HEK293 (cell line): ENCODE measurements around the gene PLCH2.

Source experiments
- CTCF ChIA-PET: fragments of 350-600 bp; formaldehyde crosslinking; extraction: SDS; loops from one replicate; lab custom pipeline; 2021; ENCODE audit warnings: antibody characterized with exemption; lab: Yijun Ruan, JAX
- POLR2A ChIA-PET: fragments of 300-600 bp; formaldehyde crosslinking; extraction: SDS; loops from one replicate; lab custom pipeline; 2020; ENCODE audit warnings: antibody characterized with exemption, inconsistent platforms; lab: Yijun Ruan, JAX
- H3K27ac ChIP-seq: fragments of 200-500 bp; sonication (Bioruptor generic); 2 replicates; pipeline ENCODE4 v1.5.1; 2014; ENCODE audit warnings: low read depth, low read length, control low read depth, inconsistent platforms; ENCODE audit errors: extremely low read depth
- H3K36me3 ChIP-seq, 2 experiments: fragments of 200-500 bp in 1 of 2; sonication (Bioruptor generic) in 1 of 2; 1 replicate in 1 of 2; 2 replicates in 1 of 2; pipeline ENCODE4 v1.5.1; 2014 to 2017; ENCODE audit warnings: inconsistent platforms in 2 of 2, low read length in 2 of 2; ENCODE audit not compliant: control insufficient read depth in 2 of 2, insufficient read depth in 1 of 2
- H3K4me1 ChIP-seq: fragments of 200-500 bp; sonication (Bioruptor generic); 2 replicates; pipeline ENCODE4 v1.5.1; 2014; ENCODE audit warnings: mild to moderate bottlenecking, low read length, inconsistent platforms; ENCODE audit not compliant: control insufficient read depth, insufficient read depth
- H3K4me3 ChIP-seq: 2 replicates; pipeline ENCODE4 v1.5.1; 2011; ENCODE audit warnings: low read depth, mild to moderate bottlenecking, control low read depth, low read length, moderate library complexity
- H3K9me3 ChIP-seq: fragments of 200-500 bp; sonication (Bioruptor generic); 2 replicates; pipeline ENCODE4 v1.5.1; 2014; ENCODE audit warnings: low read depth, low read length, inconsistent platforms; ENCODE audit not compliant: control insufficient read depth, insufficient read depth
- GFI1B ChIP-seq: fragments of 450-650 bp; formaldehyde crosslinking; IDR thresholded peaks from 2 replicates; pipeline ENCODE4 v1.5.1; 2016; ENCODE audit warnings: missing biosample characterization, missing genetic modification characterization
- SP7 ChIP-seq: fragments of 450-650 bp; formaldehyde crosslinking; IDR thresholded peaks from 2 replicates; pipeline ENCODE4 v1.5.1; 2016; ENCODE audit warnings: missing biosample characterization, missing genetic modification characterization
- WT1 ChIP-seq: fragments of 450-650 bp; formaldehyde crosslinking; IDR thresholded peaks from 2 replicates; pipeline ENCODE4 v1.5.1; 2016; ENCODE audit warnings: missing biosample characterization, missing genetic modification characterization
- YY1 ChIP-seq: fragments of 450-650 bp; formaldehyde crosslinking; IDR thresholded peaks from 2 replicates; pipeline ENCODE4 v1.5.1; 2018; ENCODE audit warnings: missing biosample characterization, missing genetic modification characterization
- ZBTB20 ChIP-seq: fragments of 450-650 bp; formaldehyde crosslinking; IDR thresholded peaks from 2 replicates; pipeline ENCODE4 v1.5.1; 2016; ENCODE audit warnings: missing biosample characterization, missing genetic modification characterization
- ZFP69B ChIP-seq: fragments of 450-650 bp; formaldehyde crosslinking; IDR thresholded peaks from 2 replicates; pipeline ENCODE4 v1.5.1; 2016; ENCODE audit warnings: missing biosample characterization, missing genetic modification characterization
- ZIC2 ChIP-seq: fragments of 450-650 bp; formaldehyde crosslinking; IDR thresholded peaks from 2 replicates; pipeline ENCODE4 v1.5.1; 2016; ENCODE audit warnings: missing biosample characterization, missing genetic modification characterization
- ZNF202 ChIP-seq: fragments of 450-650 bp; formaldehyde crosslinking; IDR thresholded peaks from 2 replicates; pipeline ENCODE4 v1.5.1; 2016; ENCODE audit warnings: missing biosample characterization, missing genetic modification characterization, borderline replicate concordance
- ZNF223 ChIP-seq: fragments of 450-650 bp; formaldehyde crosslinking; IDR thresholded peaks from 2 replicates; pipeline ENCODE4 v1.5.1; 2016; ENCODE audit warnings: missing biosample characterization, missing genetic modification characterization
- ZNF239 ChIP-seq: fragments of 450-650 bp; formaldehyde crosslinking; IDR thresholded peaks from 2 replicates; pipeline ENCODE4 v1.5.1; 2016; ENCODE audit warnings: missing biosample characterization, missing genetic modification characterization
- ZNF266 ChIP-seq: fragments of 450-650 bp; formaldehyde crosslinking; IDR thresholded peaks from 2 replicates; pipeline ENCODE4 v1.5.1; 2016; ENCODE audit warnings: missing biosample characterization, missing genetic modification characterization, low read depth
- ZNF354C ChIP-seq: fragments of 450-650 bp; formaldehyde crosslinking; IDR thresholded peaks from 2 replicates; pipeline ENCODE4 v1.5.1; 2016; ENCODE audit warnings: missing biosample characterization, missing genetic modification characterization, low read depth, borderline replicate concordance
- ZNF37A ChIP-seq: fragments of 450-650 bp; IDR thresholded peaks from 2 replicates; pipeline ENCODE4 v1.5.1; 2018; ENCODE audit warnings: missing biosample characterization, missing genetic modification characterization
- ZNF501 ChIP-seq: fragments of 450-650 bp; formaldehyde crosslinking; IDR thresholded peaks from 2 replicates; pipeline ENCODE4 v1.5.1; 2016; ENCODE audit warnings: missing biosample characterization, missing genetic modification characterization
- ZNF544 ChIP-seq: fragments of 450-650 bp; formaldehyde crosslinking; IDR thresholded peaks from 2 replicates; pipeline ENCODE4 v1.5.0; 2017; ENCODE audit warnings: missing biosample characterization, missing genetic modification characterization
- ZNF600 ChIP-seq: fragments of 450-650 bp; formaldehyde crosslinking; IDR thresholded peaks from 2 replicates; pipeline ENCODE4 v1.5.1; 2016; ENCODE audit warnings: missing biosample characterization, missing genetic modification characterization
- ZNF629 ChIP-seq: fragments of 450-650 bp; formaldehyde crosslinking; IDR thresholded peaks from 2 replicates; pipeline ENCODE4 v1.5.1; 2017; ENCODE audit warnings: missing biosample characterization, missing genetic modification characterization
- ZNF76 ChIP-seq: fragments of 450-650 bp; formaldehyde crosslinking; IDR thresholded peaks from 2 replicates; pipeline ENCODE4; 2016; ENCODE audit warnings: low read depth, missing biosample characterization, missing genetic modification characterization, borderline replicate concordance
- ZNF843 ChIP-seq: fragments of 450-650 bp; formaldehyde crosslinking; IDR thresholded peaks from 2 replicates; pipeline ENCODE4 v1.5.1; 2016; ENCODE audit warnings: missing biosample characterization, missing genetic modification characterization
- ZSCAN16 ChIP-seq: fragments of 450-650 bp; formaldehyde crosslinking; IDR thresholded peaks from 2 replicates; pipeline ENCODE4 v1.5.1; 2016; ENCODE audit warnings: missing biosample characterization, missing genetic modification characterization
- ZSCAN23 ChIP-seq: fragments of 450-650 bp; formaldehyde crosslinking; IDR thresholded peaks from 2 replicates; pipeline ENCODE4 v1.5.1; 2016; ENCODE audit warnings: missing biosample characterization, missing genetic modification characterization
- TF ChIP-seq, protein P1 (sequence below): fragments of 450-650 bp; formaldehyde crosslinking; IDR thresholded peaks from 2 replicates; pipeline ENCODE4 v1.5.1; 2016; ENCODE audit warnings: missing biosample characterization, missing genetic modification characterization, borderline replicate concordance
- TF ChIP-seq, protein P2 (sequence below): fragments of 450-650 bp; formaldehyde crosslinking; IDR thresholded peaks from 2 replicates; pipeline ENCODE4 v1.5.1; 2017; ENCODE audit warnings: missing biosample characterization, missing genetic modification characterization
- TF ChIP-seq, protein P3 (sequence below): fragments of 450-650 bp; formaldehyde crosslinking; IDR thresholded peaks from 2 replicates; pipeline ENCODE4 v1.5.1; 2016; ENCODE audit warnings: missing biosample characterization, missing genetic modification characterization
- TF ChIP-seq, protein P4 (sequence below): fragments of 450-650 bp; formaldehyde crosslinking; IDR thresholded peaks from 2 replicates; pipeline ENCODE4 v1.5.1; 2016; ENCODE audit warnings: missing biosample characterization, missing genetic modification characterization
- TF ChIP-seq, protein P5 (sequence below): sonication (generic); formaldehyde crosslinking; IDR thresholded peaks from 2 replicates; pipeline ENCODE4 v1.8.1; 2022; ENCODE audit warnings: mild to moderate bottlenecking, moderate library complexity, missing genetic modification reagents
- TF ChIP-seq, protein P6 (sequence below): fragments of 450-650 bp; formaldehyde crosslinking; IDR thresholded peaks from 2 replicates; pipeline ENCODE4 v1.5.1; 2016; ENCODE audit warnings: missing biosample characterization, missing genetic modification characterization

PLCH2 gene

DNA sequence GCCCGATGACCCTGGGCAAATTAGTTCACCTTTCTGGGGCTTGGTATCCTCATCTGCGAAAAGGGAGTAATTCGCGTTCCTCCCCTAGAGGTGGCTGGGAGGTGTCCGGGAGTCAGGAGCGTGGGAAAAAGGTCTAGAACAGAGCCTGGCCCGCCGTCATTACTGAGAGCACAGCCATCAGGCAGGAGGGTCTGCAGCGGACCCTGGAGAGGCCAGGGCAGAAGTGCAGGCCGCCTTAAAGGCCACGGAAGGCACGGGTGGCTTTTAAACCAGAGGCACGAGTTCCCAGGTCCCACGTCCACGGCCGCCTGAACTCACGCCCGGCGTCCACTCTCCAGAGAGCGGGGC, 49.5 kb downstream of the PLCH2 start (continued):
- TF ChIP-seq ZNF37A (no peak), ZNF266 (tag by site-specific recombination) (peak; percentile 5; the same call in 1 of the 2 replicates), ZIC2 (tag by site-specific recombination) (no peak), WT1 (tag by site-specific recombination) (0 out of 2 replicates have a peak, but pooled peaks have one; percentile 25), ZNF239 (tag by site-specific recombination) (no peak), SP7 (tag by site-specific recombination) (no peak), ZNF354C (tag by site-specific recombination) (no peak)
- TF ChIP-seq, protein P1, sequence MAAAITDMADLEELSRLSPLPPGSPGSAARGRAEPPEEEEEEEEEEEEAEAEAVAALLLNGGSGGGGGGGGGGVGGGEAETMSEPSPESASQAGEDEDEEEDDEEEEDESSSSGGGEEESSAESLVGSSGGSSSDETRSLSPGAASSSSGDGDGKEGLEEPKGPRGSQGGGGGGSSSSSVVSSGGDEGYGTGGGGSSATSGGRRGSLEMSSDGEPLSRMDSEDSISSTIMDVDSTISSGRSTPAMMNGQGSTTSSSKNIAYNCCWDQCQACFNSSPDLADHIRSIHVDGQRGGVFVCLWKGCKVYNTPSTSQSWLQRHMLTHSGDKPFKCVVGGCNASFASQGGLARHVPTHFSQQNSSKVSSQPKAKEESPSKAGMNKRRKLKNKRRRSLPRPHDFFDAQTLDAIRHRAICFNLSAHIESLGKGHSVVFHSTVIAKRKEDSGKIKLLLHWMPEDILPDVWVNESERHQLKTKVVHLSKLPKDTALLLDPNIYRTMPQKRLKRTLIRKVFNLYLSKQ (tag by site-specific recombination): no peak

DNA sequence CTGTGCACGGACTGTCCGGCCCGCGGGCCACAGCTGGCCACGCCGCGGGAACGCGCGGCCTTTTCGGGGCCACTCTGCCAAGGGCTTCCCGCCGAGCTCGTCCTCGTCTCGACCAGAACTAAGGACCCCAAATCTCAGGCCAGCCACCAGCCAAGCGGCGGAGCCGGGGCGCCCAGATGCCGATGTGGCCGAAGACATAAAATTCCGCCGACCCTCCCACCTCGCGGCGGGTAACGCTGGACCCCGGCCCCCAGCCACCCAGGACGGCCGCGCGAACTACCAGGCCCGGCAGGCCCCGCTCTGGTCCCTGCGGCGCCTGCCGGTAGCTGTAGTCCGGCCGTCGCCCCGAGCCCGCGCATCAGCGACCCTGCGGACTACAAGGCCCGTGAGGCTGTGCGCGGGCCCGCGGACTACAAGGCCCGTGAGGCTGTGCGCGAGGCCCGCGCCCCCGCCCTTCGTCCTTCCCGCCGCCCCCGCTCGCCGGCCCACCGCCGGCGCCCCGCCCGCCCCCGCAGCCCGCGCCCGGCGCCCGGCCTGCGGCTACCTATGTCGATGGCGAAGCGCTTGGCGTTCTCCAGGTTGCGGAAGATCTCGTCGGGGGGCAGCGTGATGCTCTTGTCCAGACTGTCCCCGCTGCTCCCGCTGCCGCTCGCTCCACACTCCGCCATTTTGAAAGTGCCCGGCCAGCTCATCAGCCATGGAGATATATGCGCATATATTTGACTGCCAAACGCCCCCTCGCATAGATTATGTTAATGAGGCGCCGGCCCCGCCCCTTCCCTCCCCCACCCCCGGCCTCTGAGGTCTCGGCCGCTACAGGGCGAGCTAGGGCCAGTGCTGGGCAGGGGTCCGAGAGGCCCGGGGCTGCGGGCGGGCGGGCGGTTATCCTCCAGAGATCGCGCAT, 50.1 kb downstream of the PLCH2 start, which contains the start of gene PANK4:
Gene PANK4, minus strand, starts transcription at position 677 of the 904 bp plus-strand sequence. Its CDS starts 9 bp downstream, at position 668.
- Histone ChIP-seq H3K9me3 (no peaks in the 10 kb centered on the region), H3K4me3 (peak within 1 kb of the TSS; percentile 90), H3K27ac (peak within 1 kb of the TSS; percentile 81), H3K4me1 (peaks cover 23% of the 10 kb centered on the region), H3K36me3 (peaks cover 0 to 29% of the 10 kb centered on the region in 2 experiments; a peak in 1 of 3 replicates)
- ChIA-PET POLR2A (interaction anchor here (0.6 to 2.7 kb wide), 17 partner anchors 8 to 970 kb away, joined by 3 to 33 read pairs (median 4); partner anchors contain the start of genes MORN1 and RER1), CTCF (interaction anchor here (1.2 to 3.5 kb wide), 2 partner anchors 21 to 38 kb away, joined by 3 to 20 read pairs; no protein-coding TSS in a partner anchor)
- TF ChIP-seq, protein P2, sequence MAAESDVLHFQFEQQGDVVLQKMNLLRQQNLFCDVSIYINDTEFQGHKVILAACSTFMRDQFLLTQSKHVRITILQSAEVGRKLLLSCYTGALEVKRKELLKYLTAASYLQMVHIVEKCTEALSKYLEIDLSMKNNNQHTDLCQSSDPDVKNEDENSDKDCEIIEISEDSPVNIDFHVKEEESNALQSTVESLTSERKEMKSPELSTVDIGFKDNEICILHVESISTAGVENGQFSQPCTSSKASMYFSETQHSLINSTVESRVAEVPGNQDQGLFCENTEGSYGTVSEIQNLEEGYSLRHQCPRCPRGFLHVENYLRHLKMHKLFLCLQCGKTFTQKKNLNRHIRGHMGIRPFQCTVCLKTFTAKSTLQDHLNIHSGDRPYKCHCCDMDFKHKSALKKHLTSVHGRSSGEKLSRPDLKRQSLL (tag by site-specific recombination): no peak; the same call in 1 of the 2 replicates
- TF ChIP-seq, protein P3, sequence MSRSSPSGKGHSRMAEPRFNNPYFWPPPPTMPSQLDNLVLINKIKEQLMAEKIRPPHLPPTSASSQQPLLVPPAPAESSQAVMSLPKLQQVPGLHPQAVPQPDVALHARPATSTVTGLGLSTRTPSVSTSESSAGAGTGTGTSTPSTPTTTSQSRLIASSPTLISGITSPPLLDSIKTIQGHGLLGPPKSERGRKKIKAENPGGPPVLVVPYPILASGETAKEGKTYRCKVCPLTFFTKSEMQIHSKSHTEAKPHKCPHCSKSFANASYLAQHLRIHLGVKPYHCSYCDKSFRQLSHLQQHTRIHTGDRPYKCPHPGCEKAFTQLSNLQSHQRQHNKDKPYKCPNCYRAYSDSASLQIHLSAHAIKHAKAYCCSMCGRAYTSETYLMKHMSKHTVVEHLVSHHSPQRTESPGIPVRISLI (tag by site-specific recombination): no peak
- TF ChIP-seq, protein P4, sequence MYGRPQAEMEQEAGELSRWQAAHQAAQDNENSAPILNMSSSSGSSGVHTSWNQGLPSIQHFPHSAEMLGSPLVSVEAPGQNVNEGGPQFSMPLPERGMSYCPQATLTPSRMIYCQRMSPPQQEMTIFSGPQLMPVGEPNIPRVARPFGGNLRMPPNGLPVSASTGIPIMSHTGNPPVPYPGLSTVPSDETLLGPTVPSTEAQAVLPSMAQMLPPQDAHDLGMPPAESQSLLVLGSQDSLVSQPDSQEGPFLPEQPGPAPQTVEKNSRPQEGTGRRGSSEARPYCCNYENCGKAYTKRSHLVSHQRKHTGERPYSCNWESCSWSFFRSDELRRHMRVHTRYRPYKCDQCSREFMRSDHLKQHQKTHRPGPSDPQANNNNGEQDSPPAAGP: 0 out of 2 replicates have a peak, but pooled peaks have one; percentile 10
- TF ChIP-seq ZSCAN16 (no peak), ZFP69B (no peak), ZNF76 (tag by site-specific recombination) (peak; percentile 100), ZNF223 (tag by site-specific recombination) (no peak), GFI1B (tag by site-specific recombination) (no peak), ZNF629 (tag by site-specific recombination) (no peak), ZNF600 (tag by site-specific recombination) (0 out of 2 replicates have a peak, but pooled peaks have one; percentile 3), ZBTB20 (tag by site-specific recombination) (peak; percentile 61; the same call in 1 of the 2 replicates), ZNF202 (tag by site-specific recombination) (no peak), ZSCAN23 (no peak), ZNF843 (tag by site-specific recombination) (no peak), ZNF544 (tag by site-specific recombination) (no peak), ZNF501 (0 out of 2 replicates have a peak, but pooled peaks have one; percentile 61), YY1 (tag by site-specific recombination) (peak; percentile 13; the same call in 1 of the 2 replicates)
- TF ChIP-seq, protein P5, sequence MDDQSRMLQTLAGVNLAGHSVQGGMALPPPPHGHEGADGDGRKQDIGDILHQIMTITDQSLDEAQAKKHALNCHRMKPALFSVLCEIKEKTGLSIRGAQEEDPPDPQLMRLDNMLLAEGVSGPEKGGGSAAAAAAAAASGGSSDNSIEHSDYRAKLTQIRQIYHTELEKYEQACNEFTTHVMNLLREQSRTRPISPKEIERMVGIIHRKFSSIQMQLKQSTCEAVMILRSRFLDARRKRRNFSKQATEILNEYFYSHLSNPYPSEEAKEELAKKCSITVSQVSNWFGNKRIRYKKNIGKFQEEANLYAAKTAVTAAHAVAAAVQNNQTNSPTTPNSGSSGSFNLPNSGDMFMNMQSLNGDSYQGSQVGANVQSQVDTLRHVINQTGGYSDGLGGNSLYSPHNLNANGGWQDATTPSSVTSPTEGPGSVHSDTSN (CRISPR knock-in tag): 0 out of 2 replicates have a peak, but pooled peaks have one; percentile 31
- TF ChIP-seq, protein P6, sequence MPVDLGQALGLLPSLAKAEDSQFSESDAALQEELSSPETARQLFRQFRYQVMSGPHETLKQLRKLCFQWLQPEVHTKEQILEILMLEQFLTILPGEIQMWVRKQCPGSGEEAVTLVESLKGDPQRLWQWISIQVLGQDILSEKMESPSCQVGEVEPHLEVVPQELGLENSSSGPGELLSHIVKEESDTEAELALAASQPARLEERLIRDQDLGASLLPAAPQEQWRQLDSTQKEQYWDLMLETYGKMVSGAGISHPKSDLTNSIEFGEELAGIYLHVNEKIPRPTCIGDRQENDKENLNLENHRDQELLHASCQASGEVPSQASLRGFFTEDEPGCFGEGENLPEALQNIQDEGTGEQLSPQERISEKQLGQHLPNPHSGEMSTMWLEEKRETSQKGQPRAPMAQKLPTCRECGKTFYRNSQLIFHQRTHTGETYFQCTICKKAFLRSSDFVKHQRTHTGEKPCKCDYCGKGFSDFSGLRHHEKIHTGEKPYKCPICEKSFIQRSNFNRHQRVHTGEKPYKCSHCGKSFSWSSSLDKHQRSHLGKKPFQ (tag by site-specific recombination): no peak
